ENCODE results near the gene COPE.
A peak's percentile ranks its signal among the peaks of the same experiment; 100 is the strongest.

COPE gene

GRCh38 chr19:18866800-18867123 lies 52.4 kb downstream of the COPE start:
- DNase-seq = no peak

GRCh38 chr19:18865973-18866799 lies 53.0 kb downstream of the COPE start:
- DNase-seq = peak; percentile 74

- no peak for DNase-seq
These were observed 53.8 kb downstream of the COPE start for GRCh38 chr19:18865106-18865972.

GRCh38 chr19:18863843-18864362 lies 55.3 kb downstream of the COPE start:
- DNase-seq = no peak

- no peak for DNase-seq
These were observed 56.0 kb downstream of the COPE start for GRCh38 chr19:18862976-18863842.

- DNase-seq = no peak
These were observed 57.3 kb downstream of the COPE start for GRCh38 chr19:18861917-18862316.

- DNase-seq = no peak
These were observed 58.0 kb downstream of the COPE start for GRCh38 chr19:18861235-18861634.

GRCh38 chr19:18860725-18861124 lies 58.5 kb downstream of the COPE start:
- no peak for DNase-seq

GRCh38 chr19:18860302-18860700 lies 58.9 kb downstream of the COPE start:
- no peak for DNase-seq

GRCh38 chr19:18859676-18860301 lies 59.4 kb downstream of the COPE start:
- DNase-seq = peak; percentile 76

GRCh38 chr19:18858906-18859646 lies 60.1 kb downstream of the COPE start:
- DNase-seq = no peak

- DNase-seq = no peak
These were observed 62.0 kb downstream of the COPE start for GRCh38 chr19:18857223-18857622.

GRCh38 chr19:18856385-18857126 lies 62.6 kb downstream of the COPE start:
- no peak for DNase-seq

GRCh38 chr19:18855647-18856384 lies 63.4 kb downstream of the COPE start:
- DNase-seq = no peak

- no peak for DNase-seq
These were observed 64.2 kb downstream of the COPE start for GRCh38 chr19:18854982-18855381.

GRCh38 chr19:18853755-18854427 lies 65.3 kb downstream of the COPE start:
- DNase-seq = peak; percentile 23

- DNase-seq = no peak
These were observed 66.5 kb downstream of the COPE start for GRCh38 chr19:18852648-18853047.

- peak; percentile 17 for DNase-seq
These were observed 67.4 kb downstream of the COPE start for GRCh38 chr19:18851673-18852325.

All from femur (tissue), 1 donor.